CD4-positive, alpha-beta T cell treated with Interleukin-17A for 1 hour (primary cell): Measurements from ENCODE around the gene PNMA1.

ENCODE experiments used
- DNase-seq: peaks from one replicate; pipeline ENCODE4 v3.0.0-alpha.2; 2020

PNMA1 gene, protein sequence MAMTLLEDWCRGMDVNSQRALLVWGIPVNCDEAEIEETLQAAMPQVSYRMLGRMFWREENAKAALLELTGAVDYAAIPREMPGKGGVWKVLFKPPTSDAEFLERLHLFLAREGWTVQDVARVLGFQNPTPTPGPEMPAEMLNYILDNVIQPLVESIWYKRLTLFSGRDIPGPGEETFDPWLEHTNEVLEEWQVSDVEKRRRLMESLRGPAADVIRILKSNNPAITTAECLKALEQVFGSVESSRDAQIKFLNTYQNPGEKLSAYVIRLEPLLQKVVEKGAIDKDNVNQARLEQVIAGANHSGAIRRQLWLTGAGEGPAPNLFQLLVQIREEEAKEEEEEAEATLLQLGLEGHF

DNA sequence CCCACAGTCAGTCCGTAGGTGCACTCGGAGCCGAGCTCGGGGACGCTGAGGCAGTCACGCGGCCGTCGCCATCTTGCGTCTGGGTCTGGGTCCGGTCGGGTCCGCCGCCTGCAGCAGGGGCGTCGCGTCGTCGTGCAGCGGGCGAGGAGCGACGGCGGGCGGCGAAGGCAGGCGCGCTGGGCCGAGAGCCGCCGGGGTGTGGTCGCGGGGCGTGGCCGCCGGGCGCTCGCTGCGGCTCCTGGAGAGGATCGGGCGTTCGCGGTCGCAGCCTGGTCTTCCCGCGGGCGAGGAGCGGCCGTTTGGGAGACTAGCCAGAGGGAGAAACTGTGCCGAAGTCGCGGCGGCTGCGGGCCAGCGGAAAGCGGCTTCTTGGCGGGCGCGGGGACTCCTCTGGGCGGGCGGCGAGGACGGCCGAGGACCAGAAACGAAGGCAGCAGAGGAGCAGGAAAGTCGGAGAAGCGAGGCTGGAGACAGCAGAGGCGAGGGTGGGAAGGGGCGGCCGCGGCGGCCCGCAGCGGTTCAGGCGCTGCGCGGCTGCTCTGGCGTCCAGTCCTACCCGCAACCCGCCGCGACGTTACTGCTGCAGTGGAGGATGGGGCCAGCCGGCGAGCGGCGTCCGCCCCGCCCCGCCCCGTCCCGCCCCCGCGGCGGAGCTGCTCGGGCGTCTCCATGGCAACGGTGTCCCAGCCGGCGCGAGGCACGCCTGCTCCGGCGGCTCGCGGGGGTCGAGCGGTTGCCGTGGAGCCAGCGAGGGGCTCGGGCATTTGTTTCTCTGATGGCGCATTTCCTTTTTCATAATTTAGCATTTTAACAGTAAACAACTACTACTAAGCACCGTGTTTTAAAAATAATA is at the start of gene PNMA1:
Gene PNMA1, minus strand, starts transcription at position 582 of the 853 bp plus-strand sequence. CDS start 745 bp downstream, outside the sequence.
- DNase-seq = peak; percentile 85

DNA sequence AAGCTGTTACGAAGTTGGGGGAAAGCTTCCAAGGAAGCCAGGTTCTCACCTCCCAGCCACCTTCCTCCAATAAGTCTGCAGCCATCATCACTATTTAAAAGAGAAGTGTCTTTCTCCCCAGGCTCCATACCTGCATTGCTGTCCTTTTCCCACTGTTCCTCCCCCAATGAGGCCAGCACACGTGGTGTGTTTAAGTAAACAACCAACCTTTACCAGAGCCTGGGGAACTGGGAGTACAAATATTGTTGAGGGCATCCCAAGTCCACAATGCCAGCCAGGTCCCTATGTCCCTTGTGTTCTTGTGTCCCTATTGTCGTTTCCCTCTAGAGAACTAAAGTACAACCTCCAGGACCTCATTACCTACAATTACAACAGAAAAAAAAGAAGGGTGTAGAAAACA is 49.2 kb upstream of the PNMA1 start:
- no peak for DNase-seq

DNA sequence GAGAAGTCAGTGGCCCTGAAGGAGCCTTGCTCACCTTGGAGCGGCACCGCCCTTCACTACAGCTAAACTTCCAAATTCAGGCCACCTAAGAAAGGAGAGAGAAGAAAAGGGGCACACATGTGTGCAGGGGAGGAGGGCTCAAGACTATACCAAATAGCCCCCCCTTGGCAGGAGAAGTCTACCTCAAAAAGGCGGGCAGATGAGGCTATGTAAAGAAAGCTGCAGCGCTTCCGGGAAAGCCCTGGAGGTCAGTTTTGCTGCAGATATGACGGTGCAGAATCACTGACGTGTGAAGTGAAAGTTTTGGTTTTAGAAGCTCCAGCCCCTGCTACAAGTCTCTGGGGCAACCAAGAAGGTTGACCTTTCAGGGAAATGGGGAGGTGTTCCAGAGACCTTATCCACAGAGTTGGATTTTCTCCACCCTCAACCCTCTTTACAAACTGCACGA is 48.2 kb upstream of the PNMA1 start:
- DNase-seq = peak; percentile 58

DNA sequence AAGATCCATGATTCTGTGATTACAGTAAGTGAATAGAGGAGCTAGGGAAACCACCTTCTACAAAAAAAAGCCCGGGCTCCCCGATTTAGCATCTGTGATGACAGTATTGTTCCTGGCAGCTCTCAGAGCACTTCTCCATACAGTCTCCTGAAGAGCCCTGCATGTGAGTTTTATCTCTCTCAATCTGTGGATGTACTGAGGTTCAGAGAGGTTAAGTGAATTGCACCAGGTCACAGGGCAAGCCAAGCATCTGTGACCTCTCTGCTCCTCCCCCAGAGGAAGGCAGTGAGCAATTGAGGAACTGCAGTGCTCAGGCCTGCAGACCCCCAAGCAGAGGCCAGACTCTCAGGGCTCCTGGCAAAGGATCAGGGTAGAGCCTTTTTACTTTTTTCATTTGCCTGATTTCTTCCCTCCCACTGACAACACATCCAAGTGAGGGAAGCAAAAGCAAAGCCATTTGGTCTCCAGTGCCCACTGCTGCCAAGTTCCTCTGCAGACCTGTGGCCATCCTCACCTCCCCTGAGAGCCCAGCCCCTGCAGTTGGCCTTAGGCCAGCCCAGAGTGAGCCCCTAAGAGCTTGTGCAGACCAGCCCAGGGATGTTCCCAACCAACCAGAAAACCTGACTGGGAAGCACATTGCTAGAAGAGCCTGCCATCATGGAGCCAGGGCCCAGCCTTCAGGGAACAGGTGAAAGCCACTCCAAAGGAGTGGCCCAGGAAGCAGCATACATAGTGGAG is 47.6 kb upstream of the PNMA1 start:
- DNase-seq = no peak

DNA sequence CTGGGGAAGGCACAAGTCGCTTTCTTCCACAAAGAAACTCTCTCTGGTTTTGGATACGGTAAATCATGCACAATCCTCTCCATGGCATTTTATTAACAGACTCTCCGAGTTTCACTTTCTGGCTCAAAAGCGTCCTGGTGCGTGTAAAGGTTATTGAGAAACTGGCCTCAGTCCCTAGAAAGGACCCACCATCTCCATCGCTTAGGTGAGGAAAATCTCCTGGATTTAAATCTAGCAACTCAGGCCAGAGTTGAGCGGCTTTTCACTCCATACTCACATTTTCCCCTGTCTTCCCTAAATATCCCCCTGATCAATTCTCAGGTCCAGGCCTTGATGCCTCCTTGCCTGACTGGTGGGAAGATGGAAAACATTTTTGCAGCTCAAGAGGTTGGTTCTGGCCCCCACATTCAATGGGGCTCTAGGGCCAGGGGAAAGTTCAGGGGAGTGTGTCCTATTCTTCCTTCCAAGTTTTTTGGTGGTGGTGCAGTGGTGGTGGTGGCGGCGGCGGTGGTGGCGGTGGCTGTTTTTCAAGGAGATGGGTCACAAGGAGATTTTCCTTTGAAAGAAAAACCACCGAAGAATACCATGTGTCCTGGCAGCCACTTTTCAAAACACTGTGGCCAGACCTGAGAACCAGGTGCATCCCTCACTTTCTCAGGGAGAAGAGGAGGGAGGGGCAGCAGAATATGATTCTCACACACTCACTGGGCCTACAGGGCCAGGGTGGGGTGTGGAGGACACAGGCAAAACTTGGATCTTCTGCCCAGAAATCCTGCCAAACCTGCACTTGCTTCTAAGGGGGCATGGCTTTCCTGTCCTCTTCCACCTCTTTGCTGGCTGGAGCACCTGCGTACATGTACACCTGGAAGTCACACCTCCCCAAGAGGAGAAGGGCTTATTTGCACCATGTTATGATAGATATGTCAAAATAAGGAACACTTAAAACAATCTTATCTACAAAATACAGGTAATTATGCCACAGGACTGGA is 46.7 kb upstream of the PNMA1 start:
- DNase-seq = no peak

DNA sequence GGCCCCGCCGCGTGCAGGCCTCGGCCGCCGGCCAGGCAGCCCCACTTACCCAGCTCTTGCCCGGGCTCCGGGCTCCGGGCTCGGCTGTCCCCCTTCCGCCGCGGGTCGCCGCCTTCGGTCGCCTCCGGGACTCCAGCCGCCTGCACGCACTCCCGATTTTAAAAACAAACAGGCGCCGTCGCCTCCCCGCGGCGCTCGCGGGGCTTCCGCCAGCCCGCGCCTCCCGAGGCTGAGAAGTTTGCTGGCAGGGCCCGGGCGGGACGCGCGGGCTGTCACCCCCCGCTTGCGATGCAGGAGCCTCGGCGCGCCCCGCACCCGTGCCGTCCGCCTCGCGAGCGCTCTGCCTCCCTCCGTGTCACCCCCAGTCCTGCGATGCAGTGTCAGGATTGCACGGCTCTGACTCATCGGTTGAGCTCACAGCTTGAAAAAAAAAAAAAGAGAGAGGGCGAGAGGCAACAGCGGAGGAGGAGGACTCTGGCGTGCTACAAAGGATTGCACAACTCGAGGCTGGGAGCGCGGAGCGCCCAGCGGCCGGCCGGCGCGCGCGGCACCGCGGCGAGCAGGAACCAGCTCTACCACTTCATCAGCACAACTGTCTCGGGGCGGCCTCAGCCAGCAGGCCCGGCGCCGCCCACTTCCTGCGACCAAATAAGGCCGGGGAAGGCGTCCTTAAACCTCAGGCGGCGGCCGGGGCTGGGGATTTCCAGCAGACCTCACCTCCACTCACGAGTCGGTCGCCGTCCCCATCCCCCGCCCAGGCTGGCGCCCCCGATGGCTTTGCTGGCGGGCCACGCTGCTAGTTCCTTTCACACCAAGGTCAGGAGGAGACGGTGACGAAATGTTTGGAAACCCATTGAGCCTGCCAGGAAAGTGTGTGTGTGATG is 45.8 kb upstream of the PNMA1 start:
- peak; percentile 96 for DNase-seq

DNA sequence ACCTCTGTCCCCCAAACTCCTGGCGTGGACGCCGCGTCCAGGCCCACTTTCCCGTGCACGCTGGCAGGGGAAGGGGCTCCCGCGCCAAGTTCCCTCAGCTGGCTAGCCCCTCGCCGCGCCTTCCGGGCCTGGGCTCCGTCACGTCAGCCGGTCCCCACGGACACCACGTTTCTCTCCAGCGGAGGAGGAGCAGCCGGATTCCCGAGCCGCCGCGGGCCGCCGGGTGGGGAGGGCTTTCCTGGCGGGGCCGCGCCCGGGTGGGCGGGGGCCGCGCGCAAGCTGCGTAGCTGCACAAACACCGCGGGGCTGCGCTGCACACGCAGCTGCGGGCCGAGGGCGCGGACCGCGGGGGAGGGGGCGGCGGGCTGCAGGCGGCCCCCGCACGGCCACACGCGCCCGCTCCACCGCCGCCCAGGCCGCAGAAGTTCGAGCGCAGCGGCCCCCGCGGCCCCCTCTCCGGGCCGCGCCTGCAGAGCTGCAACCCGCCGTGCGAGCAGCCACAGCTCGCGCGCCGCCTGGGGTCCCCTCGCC is 45.1 kb upstream of the PNMA1 start:
- DNase-seq = peak; percentile 50

DNA sequence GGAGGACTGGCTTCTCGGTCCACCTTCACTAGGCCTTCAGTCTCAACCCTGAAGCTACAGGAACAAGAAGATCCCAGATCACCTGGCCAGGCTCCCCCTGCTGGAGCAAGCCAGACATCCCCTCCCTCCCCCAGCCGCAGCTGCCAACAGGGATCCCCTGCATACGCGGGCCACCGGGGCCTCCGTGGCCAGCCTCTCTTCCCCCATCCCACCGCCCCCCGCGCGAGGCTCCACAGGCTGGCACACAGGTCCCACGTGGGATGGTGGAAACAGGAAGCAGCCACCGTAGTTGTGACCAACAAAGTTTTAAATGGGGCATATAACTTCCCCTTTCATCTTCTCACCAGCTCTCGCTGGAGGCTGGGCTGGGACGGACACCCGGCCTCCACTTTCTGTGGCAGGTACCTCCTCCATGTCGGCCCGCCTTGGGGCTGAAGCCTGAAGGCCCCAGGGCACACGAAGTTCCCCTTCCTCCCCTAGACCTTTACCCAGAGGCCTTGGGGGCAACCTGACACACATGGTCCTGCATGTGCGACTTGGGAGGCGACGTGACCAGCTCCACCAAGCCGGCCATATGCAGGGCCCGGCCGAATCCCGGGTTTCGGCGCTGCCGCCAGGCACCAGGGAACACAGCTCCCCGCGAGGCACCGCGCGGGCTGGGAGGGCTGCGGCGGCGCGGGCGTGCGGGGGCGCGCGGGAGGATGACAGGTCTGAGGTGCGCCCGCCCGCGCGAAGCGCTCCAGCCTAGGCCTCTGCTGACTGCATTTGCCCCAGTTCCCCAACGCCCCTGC is 44.4 kb upstream of the PNMA1 start:
- DNase-seq = peak; percentile 81

DNA sequence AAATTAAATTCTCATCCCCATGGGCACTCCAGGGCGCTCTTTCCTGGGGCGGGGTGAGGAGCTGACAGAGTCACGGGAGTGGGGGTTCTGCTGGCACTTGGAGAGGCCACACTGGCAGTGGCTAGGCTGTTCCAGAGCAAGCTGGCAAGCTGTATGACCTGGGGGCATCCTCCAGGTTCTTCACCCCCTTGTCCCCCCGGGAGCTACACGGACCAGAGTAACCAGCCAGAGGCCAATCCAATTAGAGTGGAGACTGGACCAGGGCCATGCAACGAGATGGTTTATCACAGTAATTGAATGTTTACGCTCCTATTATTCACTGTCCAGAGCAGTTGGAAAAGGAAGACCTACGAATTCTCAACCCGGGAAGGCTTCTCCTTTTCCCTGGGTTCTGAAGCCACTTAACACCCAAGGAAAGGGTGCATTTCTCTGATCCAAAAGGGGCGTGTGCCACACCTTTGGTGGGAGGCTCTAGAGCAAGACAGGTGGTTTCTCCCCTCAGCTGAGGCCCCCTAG is 43.8 kb upstream of the PNMA1 start:
- no peak for DNase-seq

DNA sequence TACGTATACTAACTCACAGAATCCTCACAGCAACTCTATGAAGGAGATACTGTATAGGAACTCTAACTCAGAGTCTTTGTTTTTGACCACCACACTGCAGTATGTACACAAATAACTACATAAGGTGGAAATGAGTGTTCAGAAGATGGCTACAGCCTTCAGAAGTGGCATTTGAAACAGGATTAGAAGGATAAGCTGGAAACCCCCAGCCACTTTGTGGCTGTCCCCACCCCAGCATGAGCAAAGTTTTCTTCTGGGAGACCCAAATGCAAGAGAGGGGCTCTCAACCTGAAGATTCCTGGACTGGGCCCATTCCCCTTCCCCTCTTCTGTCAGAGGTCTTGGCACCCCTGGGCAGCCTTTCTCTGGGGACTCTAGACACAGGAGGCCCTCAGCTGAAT is 43.2 kb upstream of the PNMA1 start:
- peak; percentile 45 for DNase-seq

DNA sequence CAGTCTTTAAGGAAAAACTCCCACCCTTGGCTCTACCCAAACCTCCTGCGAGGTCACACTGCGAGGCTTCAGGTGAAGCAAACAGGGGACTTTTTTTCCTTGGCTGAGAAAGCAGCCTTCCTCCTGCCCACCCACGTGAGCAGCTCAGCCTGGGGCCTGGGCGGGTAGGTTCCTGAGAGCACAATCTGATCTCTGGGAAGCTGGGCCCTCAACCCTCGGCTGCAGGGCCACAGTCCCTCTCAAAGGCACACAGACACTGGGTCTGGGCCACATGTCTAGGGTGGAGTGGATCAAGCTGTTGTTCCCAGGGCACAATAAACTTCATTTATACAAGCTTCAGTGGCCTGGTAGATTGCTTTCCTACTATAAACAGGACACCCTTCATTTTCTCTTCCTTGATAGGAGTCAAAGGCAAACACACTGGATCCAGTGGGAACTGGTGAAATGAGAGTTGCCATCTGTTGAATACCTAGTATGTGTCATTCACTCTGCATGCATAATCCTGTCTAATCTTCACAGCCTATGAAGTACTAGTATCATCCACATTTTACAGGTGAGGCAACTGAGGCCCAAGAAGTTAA is 41.3 kb upstream of the PNMA1 start:
- DNase-seq = no peak

DNA sequence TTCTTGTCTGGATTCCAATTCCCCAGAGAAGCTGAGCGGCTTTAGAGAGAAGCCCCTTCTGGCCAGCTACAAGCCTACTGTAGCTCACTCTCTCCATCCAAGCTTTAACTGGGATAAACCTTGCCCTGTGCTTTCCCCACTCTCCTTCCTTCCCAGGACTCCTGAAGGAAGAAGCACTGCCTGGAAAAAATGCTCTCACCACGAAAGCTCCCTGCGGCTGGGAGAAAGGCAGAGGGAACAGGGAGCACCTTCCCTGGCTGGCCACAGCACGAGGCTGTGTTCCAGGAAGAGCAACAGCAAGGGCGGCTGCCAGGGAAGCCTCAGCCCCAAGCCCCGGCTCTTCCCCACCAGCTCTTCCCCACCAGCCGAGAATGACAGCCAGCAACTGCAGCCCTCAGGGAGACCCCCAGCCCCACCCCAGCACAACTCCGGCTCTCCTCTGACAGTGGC is 40.8 kb upstream of the PNMA1 start:
- DNase-seq = no peak

DNA sequence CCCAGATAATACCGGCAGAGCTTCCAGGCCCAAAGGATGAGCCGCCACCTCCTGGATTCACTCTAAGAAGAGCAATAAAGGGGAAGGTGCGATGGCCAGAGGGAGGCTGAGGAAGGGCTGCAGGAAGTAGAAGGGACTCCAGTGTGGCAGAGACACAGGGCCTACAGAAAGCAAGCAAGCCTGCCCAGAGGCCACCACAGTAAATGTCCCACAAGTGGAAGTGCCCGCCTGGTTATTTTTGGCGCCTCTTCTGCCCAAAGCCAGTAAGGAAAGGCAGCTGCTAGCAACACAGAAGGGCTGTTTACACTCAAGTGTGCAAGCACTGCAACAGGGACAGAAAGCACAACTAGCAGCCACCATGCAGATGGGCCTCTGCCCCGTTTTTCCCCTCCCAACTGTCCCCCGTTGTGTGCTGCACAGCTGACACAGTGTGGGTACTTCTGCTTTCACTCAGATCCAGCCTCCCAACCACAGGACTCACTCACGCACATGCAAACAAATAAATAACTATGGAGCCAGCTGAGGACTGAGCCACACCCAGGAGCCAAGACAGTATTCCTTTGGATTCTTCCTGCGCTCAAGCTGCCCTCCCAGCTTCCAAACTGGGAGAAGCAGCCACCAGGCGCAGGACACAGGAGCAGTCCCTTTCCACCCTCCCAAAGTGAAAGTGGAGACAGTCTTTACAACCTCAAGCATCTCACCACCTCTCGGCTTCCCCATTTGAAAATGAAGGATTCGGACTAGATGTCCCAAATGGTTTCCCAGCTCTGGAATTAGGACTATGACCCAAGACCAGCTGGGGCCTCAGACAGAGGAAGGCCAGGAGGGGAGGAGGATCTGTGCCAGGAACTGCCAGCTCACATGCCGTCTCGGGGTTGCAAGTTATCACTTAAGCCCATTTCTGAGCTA is 40.0 kb upstream of the PNMA1 start:
- peak; percentile 44 for DNase-seq

DNA sequence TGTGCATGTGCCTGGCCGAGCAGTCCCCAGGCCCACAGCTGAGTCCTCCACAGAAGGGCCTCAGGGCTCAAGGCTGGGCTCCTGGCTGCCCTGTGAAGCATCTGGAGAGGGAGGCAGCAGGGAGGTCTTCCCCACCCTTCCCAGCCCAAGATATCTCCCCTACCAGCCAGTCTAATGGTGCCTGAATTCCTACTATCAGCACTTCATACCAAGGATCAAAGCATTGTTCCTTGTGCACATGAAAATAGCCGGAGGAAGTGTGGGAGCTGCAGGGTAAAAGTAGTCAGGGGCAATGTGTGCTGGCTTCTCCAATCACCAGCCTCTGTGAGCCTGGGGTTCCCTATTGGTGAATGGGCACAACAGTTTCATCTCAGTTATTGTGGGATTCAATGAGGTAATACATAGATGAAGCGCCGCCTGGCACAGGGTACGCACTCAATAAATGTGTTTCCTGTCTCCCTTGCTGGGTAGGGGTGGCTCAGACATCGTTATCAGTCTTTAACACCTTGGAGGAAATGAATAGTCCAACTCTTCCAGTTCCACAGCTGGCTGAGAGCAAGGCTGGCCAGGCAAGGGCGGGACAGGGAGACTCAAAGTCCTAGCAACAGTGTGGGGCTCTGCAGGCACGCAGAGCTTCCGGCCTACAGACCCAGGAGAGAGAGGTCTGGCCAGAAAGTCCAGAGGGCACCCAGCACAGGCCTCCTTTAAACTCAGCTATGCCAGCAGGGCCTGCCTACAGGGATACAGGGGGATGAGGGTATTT is 39.1 kb upstream of the PNMA1 start:
- peak; percentile 60 for DNase-seq

DNA sequence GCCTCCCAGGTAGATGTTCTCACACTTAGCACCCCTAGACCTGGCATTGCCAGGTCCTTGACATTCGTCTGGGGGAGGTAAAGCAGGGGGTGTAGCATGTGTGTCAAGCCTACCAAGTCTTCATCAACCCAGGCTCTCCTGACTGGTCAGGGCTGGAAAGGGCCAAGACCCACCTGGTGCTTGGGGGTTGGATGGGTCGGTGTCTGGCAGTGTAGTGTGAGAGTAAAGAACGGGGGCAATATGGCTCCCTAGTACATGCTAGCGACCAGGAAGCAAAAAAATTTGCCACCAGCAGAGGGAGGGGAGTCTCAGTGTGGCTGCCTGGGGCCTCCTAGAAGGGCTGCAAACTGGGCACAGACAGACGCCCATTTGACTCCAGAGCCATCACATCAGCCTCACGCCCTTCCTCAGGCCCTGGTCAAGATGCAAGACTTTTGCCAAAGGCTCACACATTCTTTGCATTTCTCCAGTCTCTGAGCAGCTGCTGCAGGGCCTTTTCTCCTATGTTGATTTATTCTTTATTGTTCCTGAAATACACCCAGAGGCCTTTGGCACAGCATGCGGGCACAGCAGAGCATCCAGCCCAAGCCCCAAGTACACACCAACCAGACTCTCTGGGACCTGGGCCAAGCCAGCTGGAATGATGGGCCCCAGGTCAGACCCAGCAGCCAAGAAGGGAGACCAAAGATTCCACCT is 38.3 kb upstream of the PNMA1 start:
- peak; percentile 69 for DNase-seq

DNA sequence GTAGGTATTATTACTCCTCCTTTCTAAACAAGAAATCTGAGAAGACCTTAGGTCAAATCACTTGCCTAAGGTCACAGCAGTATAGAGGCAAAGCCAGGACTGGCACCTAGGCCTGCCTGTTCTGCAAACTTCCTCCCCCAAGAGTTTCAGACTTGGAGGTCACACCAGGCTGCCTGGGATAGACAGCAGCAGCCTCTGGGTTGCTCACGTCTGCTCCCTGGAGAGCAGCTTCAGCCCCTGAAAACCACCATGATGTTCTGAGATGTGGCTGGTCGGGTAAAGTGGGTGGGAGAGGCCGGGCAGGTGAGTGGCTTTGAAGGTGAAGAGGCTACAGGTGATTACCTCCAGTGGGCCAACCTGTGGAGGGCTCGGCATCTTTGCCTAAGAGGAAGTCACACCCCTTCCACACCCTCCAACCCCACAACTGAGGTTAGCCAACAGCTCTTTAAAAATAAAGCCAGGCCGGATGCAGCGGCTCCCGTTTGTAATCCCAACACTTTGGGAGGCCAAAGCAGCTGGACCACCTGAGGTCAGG is 37.0 kb upstream of the PNMA1 start:
- peak; percentile 41 for DNase-seq
